Activated CD4-positive, alpha-beta T cell treated with anti-CD3 and anti-CD28 coated beads, Interleukin-2, amount 10 ng/mL, durations not matched to agents 24 days and 14 days (primary cell): Measurements from ENCODE around the gene TMEM239. TPM values are rescaled to one million over a fixed set of nuclear protein-coding genes. Genes with fewer than 3 reads are reported as not detected.

Source experiments
- DNase-seq: peaks from one replicate; pipeline ENCODE4 v3.0.0; 2022
- H3K27ac Mint-ChIP-seq: one replicate; pipeline ENCODE4 v1.8.0; 2022; ENCODE audit warnings: mild to moderate bottlenecking, mixed read lengths
- H3K27me3 Mint-ChIP-seq: one replicate; pipeline ENCODE4 v1.8.0; 2022; ENCODE audit warnings: mixed read lengths
- H3K36me3 Mint-ChIP-seq: one replicate; pipeline ENCODE4 v1.8.0; 2022; ENCODE audit warnings: low read depth, mild to moderate bottlenecking, mixed read lengths
- H3K4me1 Mint-ChIP-seq: one replicate; pipeline ENCODE4 v1.8.0; 2021; ENCODE audit warnings: mixed read lengths
- H3K4me3 Mint-ChIP-seq: one replicate; pipeline ENCODE4 v1.8.0; 2022; ENCODE audit warnings: mild to moderate bottlenecking, moderate library complexity, mixed read lengths
- H3K9me3 Mint-ChIP-seq: one replicate; pipeline ENCODE4 v1.8.0; 2021; ENCODE audit warnings: mixed read lengths
- intact Hi-C: fragments of 100-400 bp; cut with micrococcal nuclease; formaldehyde crosslinking; loops from one replicate; pipeline ENCODE4 v1.15.1; 2023
- total RNA-seq: library from RNA; stranded (reverse); gene quantifications from 2 replicates; pipeline ENCODE4 v1.2.3, GENCODE V29; 2022

TMEM239 gene
- total RNA-seq, 1 donor from 2014 or later, result not detected

DNA sequence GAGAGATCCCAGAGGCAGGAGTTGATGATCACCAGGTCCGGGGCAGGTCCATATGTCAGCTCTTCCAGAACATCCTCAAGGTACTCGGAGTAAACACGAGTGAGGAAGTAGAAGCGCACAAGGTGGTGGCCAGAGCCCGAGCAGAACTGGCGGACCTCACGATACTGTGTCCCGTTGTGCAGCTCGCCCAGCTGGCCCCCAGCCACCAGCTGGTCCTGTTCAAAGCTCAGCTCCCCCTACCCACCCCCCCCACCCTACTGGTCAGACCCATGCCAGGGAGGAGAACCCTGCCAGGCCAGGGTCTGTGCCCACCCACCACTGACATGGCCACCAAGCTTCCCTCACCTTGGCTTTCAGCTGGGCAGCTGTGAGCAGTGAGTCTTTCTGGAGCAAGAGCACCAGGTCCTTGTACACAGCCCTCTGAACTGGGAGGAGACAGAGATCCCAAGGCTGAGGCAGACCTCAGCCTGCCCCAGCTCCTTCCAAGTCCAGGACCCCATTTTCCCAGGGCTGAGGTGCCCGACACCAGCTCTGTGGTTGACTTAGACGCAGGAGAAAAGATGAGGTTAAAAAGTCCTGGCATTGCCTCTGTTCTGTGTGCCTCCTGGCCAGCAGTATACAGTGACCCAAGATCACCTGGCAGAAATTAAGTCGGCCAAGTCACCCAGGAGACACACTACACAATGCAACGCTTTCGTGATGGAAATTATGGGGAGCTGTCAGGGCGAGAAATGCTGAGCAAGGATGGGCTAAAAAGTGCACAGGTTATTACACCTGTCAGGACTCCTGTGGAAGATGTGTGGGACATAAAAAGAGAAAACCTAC, 22.9 kb downstream of the TMEM239 start:
- intact Hi-C loops, result no loop called here

DNA sequence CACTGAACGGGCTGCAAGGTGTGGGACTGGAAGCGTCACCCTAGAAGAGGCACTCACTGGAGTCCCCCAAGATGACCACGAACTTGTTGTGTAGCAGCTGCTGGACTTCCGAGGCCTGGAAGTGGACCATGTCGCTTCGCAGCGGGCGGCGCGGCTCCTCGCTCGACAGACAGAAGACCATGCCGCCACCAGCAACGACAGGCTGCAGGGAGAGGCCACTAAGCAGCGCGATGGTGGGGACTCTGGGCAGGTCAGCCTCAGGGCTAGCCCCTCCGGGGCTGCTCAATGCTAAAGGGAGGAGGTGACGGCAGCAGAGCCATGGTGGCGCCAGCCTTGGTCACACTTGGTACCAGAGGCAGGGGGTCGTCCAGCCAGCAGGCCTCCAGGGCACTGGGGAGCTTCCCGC, 23.6 kb downstream of the TMEM239 start:
- Mint-ChIP-seq H3K4me1 (peaks cover 18% of the 10 kb centered on the region), H3K4me3 (peak overlapping the region; percentile 80), H3K27ac (peak overlapping the region; percentile 91), H3K27me3 (peaks cover 1% of the 10 kb centered on the region), H3K9me3 (peaks cover 4% of the 10 kb centered on the region), H3K36me3 (peaks cover 34% of the 10 kb centered on the region)
- DNase-seq, result no peak
- intact Hi-C loops, result loop anchor here (1.0 to 5.0 kb wide), 3 partner anchors 34 to 367 kb away; partner anchors contain the start of genes NOP56, PTPRA and SNRPB

More for the DNA sequence above, 22.9 kb downstream of the TMEM239 start:
- peaks cover 4% of the 10 kb centered on the region for H3K9me3 Mint-ChIP-seq
- H3K4me3 Mint-ChIP-seq, result peak overlapping the region; percentile 80
- H3K36me3 Mint-ChIP-seq, result peaks cover 36% of the 10 kb centered on the region
- no peak for DNase-seq
- H3K27me3 Mint-ChIP-seq, result peaks cover 3% of the 10 kb centered on the region
- peak overlapping the region; percentile 91 for H3K27ac Mint-ChIP-seq
- peaks cover 17% of the 10 kb centered on the region for H3K4me1 Mint-ChIP-seq

DNA sequence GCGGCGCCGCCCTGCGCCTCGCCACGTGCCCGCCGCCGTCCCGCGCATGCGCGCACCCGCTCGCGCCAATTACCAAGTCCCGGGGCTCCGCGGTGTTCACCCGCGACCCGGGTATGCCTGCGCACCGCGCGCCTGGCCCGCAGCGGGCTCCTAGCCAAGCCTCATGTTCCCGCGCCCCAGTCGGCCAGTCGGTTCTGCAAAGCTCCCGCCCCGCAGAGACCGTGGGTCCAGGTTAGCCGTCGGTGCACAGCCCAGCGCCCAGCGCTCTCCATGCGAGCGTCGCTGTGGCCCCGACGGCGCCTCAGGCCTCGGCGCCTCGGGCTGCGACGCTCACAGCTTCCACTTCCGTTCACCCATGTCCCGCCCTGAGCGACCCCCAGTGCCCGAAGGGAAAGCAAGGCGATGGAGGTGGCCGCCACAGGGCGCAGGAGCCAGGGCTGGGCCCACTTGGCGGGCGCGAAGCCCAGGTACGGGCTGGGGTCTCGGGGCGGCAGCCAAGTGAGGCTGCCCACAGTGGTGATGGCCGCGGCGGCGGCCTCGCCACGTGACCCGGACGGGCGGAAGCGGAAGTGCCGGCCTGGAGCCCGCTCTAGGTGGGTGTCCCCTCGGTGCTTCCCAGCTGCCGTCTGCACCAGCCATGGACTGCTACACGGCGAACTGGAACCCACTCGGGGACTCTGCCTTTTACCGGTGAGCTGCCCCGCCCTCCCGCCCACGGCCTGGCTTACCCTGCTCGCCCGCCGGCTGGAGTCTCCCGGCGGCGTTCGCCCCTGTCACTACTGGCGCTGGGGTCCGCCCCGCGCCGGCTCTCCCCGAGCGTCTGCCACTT, 24.2 kb downstream of the TMEM239 start, which contains the start of the genes PCED1A and VPS16:
Gene PCED1A, minus strand, starts transcription at position 518 of the 829 bp plus-strand sequence. CDS start 743 bp downstream, outside the sequence.
Gene VPS16, plus strand, starts transcription at position 608 of the 829 bp plus-strand sequence. Its CDS starts 30 bp downstream, at position 638.
- H3K27ac Mint-ChIP-seq, result peak within 1 kb of the TSS; percentile 91
- H3K27me3 Mint-ChIP-seq, result peaks cover 1% of the 10 kb centered on the region
- H3K4me1 Mint-ChIP-seq, result peaks cover 20% of the 10 kb centered on the region
- intact Hi-C loops, result loop anchor here (1.0 to 5.0 kb wide), 3 partner anchors 33 to 368 kb away; partner anchors contain the start of genes NOP56, PTPRA and SNRPB
- DNase-seq, result peak; percentile 97
- peaks cover 4% of the 10 kb centered on the region for H3K9me3 Mint-ChIP-seq
- H3K4me3 Mint-ChIP-seq, result peak within 1 kb of the TSS; percentile 91
- H3K36me3 Mint-ChIP-seq, result peaks cover 31% of the 10 kb centered on the region

DNA sequence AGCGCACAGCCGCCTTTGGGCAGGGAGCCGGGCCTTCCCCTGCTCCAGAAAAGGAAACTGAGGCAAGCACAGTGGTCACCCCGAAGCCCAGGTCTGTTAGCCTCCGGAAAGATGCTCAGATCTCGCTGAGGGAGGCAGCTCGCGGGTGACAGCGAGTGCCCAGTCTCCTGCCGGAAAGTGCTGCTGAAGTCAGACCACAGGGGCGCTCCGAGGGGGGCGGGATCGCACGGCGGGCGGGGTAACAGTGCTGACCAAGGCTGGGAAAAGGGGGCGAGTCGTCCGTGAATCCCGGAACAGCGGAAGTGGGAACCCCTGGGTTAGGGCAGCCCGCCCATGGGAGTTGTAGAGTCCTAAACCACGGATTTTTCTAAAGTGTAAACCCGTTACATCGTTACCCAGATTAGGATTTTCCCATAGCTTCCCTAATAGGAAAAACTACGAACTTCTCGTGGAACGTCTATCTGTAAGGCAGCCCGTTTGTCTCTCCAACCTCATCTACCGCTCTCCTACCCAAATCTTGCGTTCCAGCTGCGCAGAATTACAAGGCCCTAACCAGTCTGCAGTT, 24.9 kb downstream of the TMEM239 start:
- Mint-ChIP-seq H3K36me3 (peaks cover 31% of the 10 kb centered on the region), H3K4me3 (peak overlapping the region; percentile 91), H3K27me3 (peaks cover 1% of the 10 kb centered on the region), H3K27ac (peak overlapping the region; percentile 87), H3K9me3 (peaks cover 4% of the 10 kb centered on the region), H3K4me1 (peaks cover 23% of the 10 kb centered on the region)
- DNase-seq, result peak; percentile 85
- intact Hi-C loops, result loop anchor here (1.0 to 5.0 kb wide), 3 partner anchors 32 to 369 kb away; partner anchors contain the start of genes NOP56, PTPRA and SNRPB

DNA sequence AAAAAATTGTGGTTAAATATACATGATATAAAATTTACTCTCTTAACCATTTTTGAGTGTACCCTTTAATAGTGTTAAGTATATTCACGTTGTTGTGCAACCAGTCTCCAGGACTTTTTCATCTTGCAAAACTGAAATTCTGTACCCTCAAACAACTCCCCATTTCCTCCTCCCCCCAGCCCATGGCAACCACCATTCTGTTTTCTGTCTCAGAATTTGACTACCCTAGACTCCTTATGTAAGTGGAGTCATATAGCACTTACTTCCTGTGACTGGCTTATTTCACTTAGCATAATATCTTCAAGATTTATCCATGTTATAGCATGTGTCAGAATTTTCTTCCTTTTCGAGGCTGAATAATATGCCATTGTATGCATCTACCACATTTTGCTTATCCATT, 29.4 kb downstream of the TMEM239 start:
- H3K4me1 Mint-ChIP-seq, result peaks cover 15% of the 10 kb centered on the region
- DNase-seq, result no peak
- H3K4me3 Mint-ChIP-seq, result no peak overlapping the region
- no peaks in the 10 kb centered on the region for H3K9me3 Mint-ChIP-seq
- H3K27ac Mint-ChIP-seq, result no peak overlapping the region
- H3K27me3 Mint-ChIP-seq, result no peaks in the 10 kb centered on the region
- H3K36me3 Mint-ChIP-seq, result peaks cover 13% of the 10 kb centered on the region
- intact Hi-C loops, result no loop called here

DNA sequence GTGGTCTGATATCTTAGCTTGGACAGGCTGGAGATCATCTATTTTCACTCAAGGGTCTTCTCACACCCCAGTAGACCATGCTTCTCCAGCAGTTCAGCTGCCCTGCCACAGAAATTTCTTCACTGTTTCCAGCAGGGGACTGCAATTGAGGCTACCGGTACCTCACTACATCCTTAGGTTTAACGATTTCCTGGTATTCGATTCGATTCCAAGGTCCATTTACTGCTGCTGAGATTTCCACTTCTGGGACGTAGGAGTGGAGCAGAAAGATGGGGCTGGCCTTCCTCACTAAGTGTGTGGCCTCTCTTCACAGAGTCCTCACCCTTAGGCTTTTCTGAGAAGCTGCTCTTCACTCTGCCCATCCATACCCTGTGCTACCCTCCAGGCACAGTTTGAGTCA, 30.5 kb downstream of the TMEM239 start:
- Mint-ChIP-seq H3K27me3 (no peaks in the 10 kb centered on the region), H3K36me3 (peaks cover 11% of the 10 kb centered on the region), H3K4me1 (peaks cover 14% of the 10 kb centered on the region), H3K27ac (no peak overlapping the region), H3K9me3 (no peaks in the 10 kb centered on the region), H3K4me3 (no peak overlapping the region)
- DNase-seq, result no peak
- intact Hi-C loops, result no loop called here

DNA sequence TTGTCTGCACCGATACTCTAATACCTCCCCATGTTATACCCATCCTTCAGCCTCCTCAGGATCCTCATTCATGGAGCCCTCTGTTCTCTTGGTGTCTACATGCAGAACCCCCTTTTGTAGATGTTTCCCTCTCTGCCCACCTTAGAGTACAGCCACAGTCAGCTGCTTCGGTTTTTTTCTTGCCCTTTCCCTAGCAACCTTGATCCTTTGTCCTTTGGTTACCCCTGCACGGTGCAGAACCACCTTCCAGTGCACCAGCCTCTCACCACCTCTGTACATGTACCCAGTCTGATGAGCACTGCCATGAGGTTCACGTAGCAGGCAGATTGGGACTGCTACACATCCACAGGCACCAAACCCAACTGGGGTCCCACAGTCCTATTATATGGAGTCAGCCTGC, 31.6 kb downstream of the TMEM239 start:
- peaks cover 23% of the 10 kb centered on the region for H3K4me1 Mint-ChIP-seq
- no peaks in the 10 kb centered on the region for H3K27me3 Mint-ChIP-seq
- no peak overlapping the region for H3K4me3 Mint-ChIP-seq
- intact Hi-C loops, result no loop called here
- DNase-seq, result no peak
- H3K27ac Mint-ChIP-seq, result no peak overlapping the region
- H3K9me3 Mint-ChIP-seq, result no peaks in the 10 kb centered on the region
- H3K36me3 Mint-ChIP-seq, result peaks cover 11% of the 10 kb centered on the region

DNA sequence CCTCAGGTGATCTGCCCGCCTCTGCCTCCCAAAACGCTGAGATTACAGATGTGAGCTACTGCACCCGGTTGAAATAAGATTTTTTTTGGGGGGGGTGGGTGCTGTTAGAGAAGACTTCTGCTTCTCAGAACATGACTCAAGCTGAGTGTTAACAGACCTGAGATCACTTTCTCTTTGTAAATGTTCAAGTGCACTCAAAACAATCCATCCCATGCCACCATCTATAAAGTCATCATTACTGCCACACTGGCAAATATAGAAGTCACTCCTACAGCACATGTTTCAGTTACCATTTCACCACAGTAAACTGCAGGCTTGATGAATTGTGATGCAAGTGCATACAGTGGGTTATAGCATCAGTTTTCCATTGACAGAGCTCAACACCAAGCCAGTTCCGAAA, 33.4 kb downstream of the TMEM239 start:
- no peak overlapping the region for H3K27ac Mint-ChIP-seq
- H3K9me3 Mint-ChIP-seq, result no peaks in the 10 kb centered on the region
- no peak for DNase-seq
- no peak overlapping the region for H3K4me3 Mint-ChIP-seq
- intact Hi-C loops, result no loop called here
- peaks cover 7% of the 10 kb centered on the region for H3K36me3 Mint-ChIP-seq
- peaks cover 24% of the 10 kb centered on the region for H3K4me1 Mint-ChIP-seq
- H3K27me3 Mint-ChIP-seq, result no peaks in the 10 kb centered on the region

DNA sequence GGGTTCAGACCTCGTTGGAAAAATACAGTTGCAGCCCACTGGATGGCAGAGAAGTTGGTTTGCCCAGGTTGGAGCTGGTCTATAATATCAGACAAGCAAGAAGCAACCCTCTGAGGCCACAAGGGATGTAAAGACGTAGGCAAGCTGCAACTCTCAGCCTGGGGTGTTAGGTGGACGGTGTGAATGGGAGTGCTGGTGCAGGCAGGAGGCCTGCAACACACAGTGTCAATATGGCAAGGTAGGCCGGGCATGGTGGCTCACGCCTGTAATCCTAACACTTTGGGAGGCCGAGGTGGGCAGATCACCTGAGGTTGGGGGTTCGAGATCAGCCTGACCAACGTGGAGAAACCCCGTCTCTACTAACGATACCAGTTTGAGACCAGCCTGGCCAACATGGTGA, 34.9 kb downstream of the TMEM239 start:
- Mint-ChIP-seq H3K27ac (no peak overlapping the region), H3K9me3 (no peaks in the 10 kb centered on the region), H3K27me3 (no peaks in the 10 kb centered on the region), H3K36me3 (peaks cover 4% of the 10 kb centered on the region), H3K4me1 (peaks cover 20% of the 10 kb centered on the region), H3K4me3 (no peak overlapping the region)
- DNase-seq, result no peak
- intact Hi-C loops, result loop anchor here (5.0 kb wide), 1 partner anchor 99 kb away; no protein-coding TSS in a partner anchor

DNA sequence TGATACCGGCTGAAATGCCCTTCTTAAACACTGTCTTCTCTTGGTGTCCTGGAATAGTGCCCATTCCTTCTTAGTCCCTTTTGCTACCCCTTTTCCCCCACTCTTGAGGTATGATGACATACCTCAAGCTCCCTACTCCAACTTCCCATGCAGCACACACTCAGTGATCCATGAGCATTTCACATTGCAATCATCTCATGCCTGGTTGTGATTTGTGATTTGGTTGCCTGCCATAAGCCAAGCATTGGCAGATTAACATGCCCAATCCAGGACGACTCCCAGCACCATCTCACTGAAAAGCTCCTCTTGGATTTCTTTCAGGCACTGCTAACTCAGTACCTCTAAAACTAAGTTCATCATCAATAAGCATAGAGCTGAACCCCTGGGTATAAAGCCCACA, 42.4 kb downstream of the TMEM239 start:
- Mint-ChIP-seq H3K9me3 (no peaks in the 10 kb centered on the region), H3K4me3 (no peak overlapping the region), H3K4me1 (peaks cover 1% of the 10 kb centered on the region), H3K27ac (no peak overlapping the region), H3K27me3 (no peaks in the 10 kb centered on the region), H3K36me3 (peaks cover 10% of the 10 kb centered on the region)
- no peak for DNase-seq
- intact Hi-C loops, result no loop called here

DNA sequence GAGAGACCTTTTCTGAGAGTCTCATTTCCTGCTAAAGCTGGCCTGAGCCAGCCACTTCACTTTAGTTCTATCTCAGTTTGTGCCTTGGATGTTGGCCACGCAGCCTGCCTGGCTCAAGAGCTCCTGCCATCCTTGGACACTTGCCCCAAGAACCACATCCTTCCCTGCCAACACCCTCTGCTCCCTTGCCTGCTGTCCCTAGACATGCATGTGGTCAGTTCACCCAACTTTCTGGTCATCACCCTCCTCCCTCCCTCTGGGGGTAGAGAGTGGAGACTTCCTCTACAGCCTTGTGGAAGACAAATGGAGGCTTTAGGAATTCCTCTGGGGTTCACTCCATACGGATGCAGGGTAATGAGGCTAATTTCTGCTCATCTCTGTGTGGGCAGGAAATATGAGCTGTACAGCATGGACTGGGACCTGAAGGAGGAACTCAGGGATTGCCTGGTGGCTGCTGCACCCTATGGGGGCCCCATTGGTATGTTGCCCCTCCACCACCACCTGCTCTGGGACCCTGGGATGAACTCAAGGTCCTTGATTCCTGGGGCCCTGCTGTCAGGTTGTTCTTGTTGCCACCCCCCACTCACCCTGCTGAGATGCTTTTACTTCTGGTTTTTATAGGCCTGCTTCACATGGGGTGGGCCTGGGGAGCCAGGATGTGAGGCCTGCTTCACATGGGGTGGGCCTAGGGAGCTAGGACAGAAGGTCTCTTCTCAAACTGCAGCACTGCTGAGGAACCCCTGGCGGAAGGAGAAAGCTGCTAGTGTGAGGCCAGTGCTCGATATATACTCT, 43.4 kb downstream of the TMEM239 start:
- no peaks in the 10 kb centered on the region for H3K27me3 Mint-ChIP-seq
- intact Hi-C loops, result no loop called here
- no peaks in the 10 kb centered on the region for H3K9me3 Mint-ChIP-seq
- H3K4me3 Mint-ChIP-seq, result no peak overlapping the region
- DNase-seq, result no peak
- H3K36me3 Mint-ChIP-seq, result peaks cover 13% of the 10 kb centered on the region
- no peak overlapping the region for H3K27ac Mint-ChIP-seq
- peaks cover 1% of the 10 kb centered on the region for H3K4me1 Mint-ChIP-seq

DNA sequence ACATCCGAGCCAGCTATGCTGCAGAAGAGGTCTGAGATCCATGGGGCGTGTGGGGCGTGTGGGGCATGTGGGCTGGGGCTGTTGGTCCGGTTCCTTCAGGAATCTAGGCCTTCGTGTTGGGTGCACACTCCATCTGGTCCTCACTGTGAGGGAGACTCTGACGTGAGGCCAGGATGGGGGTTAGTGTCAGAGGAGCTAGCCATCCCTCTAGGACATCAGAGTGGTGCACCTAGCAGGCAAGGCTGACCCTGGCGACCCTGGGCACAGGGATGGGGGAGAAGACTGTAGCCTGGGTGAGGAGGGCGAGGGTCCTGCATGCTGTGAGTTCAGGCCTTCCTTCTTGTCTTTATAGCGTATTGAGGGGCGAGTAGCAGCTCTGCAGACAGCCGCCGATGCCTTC, 48.5 kb downstream of the TMEM239 start:
- intact Hi-C loops, result no loop called here

DNA sequence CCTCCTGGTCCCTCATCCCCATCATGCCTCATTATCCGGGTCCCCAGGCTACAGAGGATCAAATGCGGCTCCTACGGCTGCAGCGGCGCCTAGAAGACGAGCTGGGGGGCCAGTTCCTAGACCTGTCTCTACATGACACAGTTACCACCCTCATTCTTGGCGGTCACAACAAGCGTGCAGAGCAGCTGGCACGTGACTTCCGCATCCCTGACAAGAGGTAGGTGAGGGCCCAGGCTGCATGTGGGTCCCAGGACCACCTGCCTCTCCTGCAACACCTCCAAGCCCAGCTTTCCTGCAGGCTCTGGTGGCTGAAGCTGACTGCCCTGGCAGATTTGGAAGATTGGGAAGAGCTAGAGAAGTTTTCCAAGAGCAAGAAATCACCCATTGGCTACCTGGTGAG, 48.9 kb downstream of the TMEM239 start:
- Mint-ChIP-seq H3K27me3 (no peaks in the 10 kb centered on the region), H3K36me3 (peaks cover 27% of the 10 kb centered on the region), H3K27ac (peak overlapping the region; percentile 56), H3K9me3 (no peaks in the 10 kb centered on the region), H3K4me3 (no peak overlapping the region), H3K4me1 (peaks cover 16% of the 10 kb centered on the region)
- DNase-seq, result no peak
- intact Hi-C loops, result no loop called here

More for the DNA sequence above, 48.5 kb downstream of the TMEM239 start:
- Mint-ChIP-seq H3K9me3 (no peaks in the 10 kb centered on the region), H3K36me3 (peaks cover 27% of the 10 kb centered on the region), H3K4me1 (peaks cover 16% of the 10 kb centered on the region), H3K4me3 (no peak overlapping the region), H3K27me3 (no peaks in the 10 kb centered on the region), H3K27ac (no peak overlapping the region)
- DNase-seq, result no peak
